Ovary (tissue), 3 donors: Measurements from ENCODE around the gene TTLL12.

Experiments used
- EP300 ChIP-seq: sonication (generic); formaldehyde crosslinking; IDR thresholded peaks from one replicate; pipeline ENCODE4 v1.6.1; 2017; ENCODE audit warnings: antibody characterized with exemption
- POLR2A ChIP-seq: fragments of 450-650 bp; IDR thresholded peaks from one replicate; pipeline ENCODE4 v1.6.1; 2017; ENCODE audit warnings: antibody characterized with exemption, mild to moderate bottlenecking, moderate library complexity
- TF ChIP-seq, protein P1 (sequence below), 3 donors: fragments of 450-650 bp in 2 of 3; fragments of 200-600 bp in 1 of 3; IDR thresholded peaks; one replicate each; pipeline versions ENCODE4 v1.5.1 to v1.8.0; 2016 to 2022; ENCODE audit warnings: antibody characterized with exemption in 3 of 3, mild to moderate bottlenecking in 1 of 3
- donor health status: DM: no; HTN: no; CAD: no.

DNA sequence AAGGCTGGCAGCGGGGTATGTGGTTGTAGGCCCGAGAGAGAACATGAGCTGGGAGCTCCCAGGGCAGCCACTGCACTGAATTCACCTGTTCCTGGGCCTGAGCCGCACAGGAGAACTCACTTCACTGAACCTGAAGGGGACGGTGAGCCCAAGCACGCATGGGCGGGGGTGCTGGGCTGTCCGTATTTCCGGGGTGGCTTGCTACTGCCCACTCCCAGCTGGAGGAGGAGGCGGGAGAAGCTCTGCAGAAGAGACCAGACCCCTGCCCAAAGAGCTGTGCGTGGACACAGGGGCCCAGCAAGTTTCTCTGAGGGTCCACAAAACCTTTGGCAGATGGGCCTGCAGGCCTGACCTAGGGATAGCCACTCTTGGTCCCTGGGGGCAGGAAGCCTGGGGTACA is 4.8 kb downstream of the TTLL12 start:
- TF ChIP-seq, protein P1, sequence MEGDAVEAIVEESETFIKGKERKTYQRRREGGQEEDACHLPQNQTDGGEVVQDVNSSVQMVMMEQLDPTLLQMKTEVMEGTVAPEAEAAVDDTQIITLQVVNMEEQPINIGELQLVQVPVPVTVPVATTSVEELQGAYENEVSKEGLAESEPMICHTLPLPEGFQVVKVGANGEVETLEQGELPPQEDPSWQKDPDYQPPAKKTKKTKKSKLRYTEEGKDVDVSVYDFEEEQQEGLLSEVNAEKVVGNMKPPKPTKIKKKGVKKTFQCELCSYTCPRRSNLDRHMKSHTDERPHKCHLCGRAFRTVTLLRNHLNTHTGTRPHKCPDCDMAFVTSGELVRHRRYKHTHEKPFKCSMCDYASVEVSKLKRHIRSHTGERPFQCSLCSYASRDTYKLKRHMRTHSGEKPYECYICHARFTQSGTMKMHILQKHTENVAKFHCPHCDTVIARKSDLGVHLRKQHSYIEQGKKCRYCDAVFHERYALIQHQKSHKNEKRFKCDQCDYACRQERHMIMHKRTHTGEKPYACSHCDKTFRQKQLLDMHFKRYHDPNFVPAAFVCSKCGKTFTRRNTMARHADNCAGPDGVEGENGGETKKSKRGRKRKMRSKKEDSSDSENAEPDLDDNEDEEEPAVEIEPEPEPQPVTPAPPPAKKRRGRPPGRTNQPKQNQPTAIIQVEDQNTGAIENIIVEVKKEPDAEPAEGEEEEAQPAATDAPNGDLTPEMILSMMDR (IDR thresholded peaks at IDR 0.05), result no peak
- TF ChIP-seq POLR2A (no peak), EP300 (no peak)
